NCI-H1105 (cell line): ENCODE measurements around the gene EIF1.
"Not testable (repeated sequence)": the region's sequence is repeated elsewhere in the genome, so short reads cannot be mapped to it uniquely, and the experiment has no call there.

Experiments
- DNase-seq: peaks from one replicate; lab custom pipeline; 2025; lab: John Stamatoyannopoulos, UW

EIF1 gene

GRCh38 chr17:41688641-41689496, at the start of gene EIF1:
TSS of gene EIF1 (plus strand) at chr17:41688885. CDS start at chr17:41689039, 154 bp downstream.
- peak; percentile 98 for DNase-seq

GRCh38 chr17:41638941-41639340, 49.7 kb upstream of the EIF1 start:
- no peak for DNase-seq

- no peak for DNase-seq
Measured at GRCh38 chr17:41639492-41640473, 48.9 kb upstream of the EIF1 start.

- DNase-seq, result not testable (repeated sequence)
Measured at GRCh38 chr17:41640596-41640995, 48.1 kb upstream of the EIF1 start.

- DNase-seq, result no peak
Measured at GRCh38 chr17:41642252-41643156, 46.2 kb upstream of the EIF1 start.

- no peak for DNase-seq
Measured at GRCh38 chr17:41647038-41647813, 41.5 kb upstream of the EIF1 start.

GRCh38 chr17:41647940-41648410, 40.7 kb upstream of the EIF1 start:
- DNase-seq, result peak; percentile 71

GRCh38 chr17:41648411-41649195, 40.1 kb upstream of the EIF1 start:
- peak; percentile 46 for DNase-seq

GRCh38 chr17:41649923-41650519, 38.7 kb upstream of the EIF1 start:
- DNase-seq, result no peak

GRCh38 chr17:41650794-41651624, 37.7 kb upstream of the EIF1 start:
- DNase-seq, result no peak

- no peak for DNase-seq
Measured at GRCh38 chr17:41651625-41652460, 36.8 kb upstream of the EIF1 start.

GRCh38 chr17:41652461-41652970, 36.2 kb upstream of the EIF1 start:
- DNase-seq, result no peak

- no peak for DNase-seq
Measured at GRCh38 chr17:41653421-41653820, 35.3 kb upstream of the EIF1 start.

- peak; percentile 30 for DNase-seq
Measured at GRCh38 chr17:41653892-41654677, 34.6 kb upstream of the EIF1 start.

GRCh38 chr17:41654678-41655607, 33.7 kb upstream of the EIF1 start:
- no peak for DNase-seq
